Endothelial cell of umbilical vein (primary cell): ENCODE results near the gene MVB12B. TPM values are rescaled to one million over a fixed set of nuclear protein-coding genes. Genes with fewer than 3 reads are reported as not detected.

ENCODE experiments used
- BruUV-seq: library from RNA; stranded (reverse); fragments of 400-500 nt; replicated peaks from 2 replicates; lab custom pipeline; 2021; lab: Mats Ljungman, UMichigan
- CTCF ChIA-PET: fragments of 300-600, 350-600 bp; sonication (Branson Sonifier 250); formaldehyde crosslinking; loops from one replicate; lab custom pipeline; 2021; ENCODE audit warnings: antibody characterized with exemption, inconsistent platforms; lab: Charles Lee
- POLR2A ChIA-PET: fragments of 300-600, 350-600 bp; sonication (Branson Sonifier 250); formaldehyde crosslinking; loops from one replicate; lab custom pipeline; 2021; ENCODE audit warnings: antibody characterized with exemption, inconsistent platforms; lab: Charles Lee
- DNase-seq: peaks from one replicate; pipeline ENCODE4 v3.0.0-alpha.2; 2011; ENCODE audit warnings: low read depth, low spot score
- FAIRE-seq: peaks from 2 replicates; lab custom pipeline; 2011; peaks lifted over from hg19 to GRCh38; lab: Jason Lieb, UNC
- H2AFZ ChIP-seq: 2 replicates; pipeline ENCODE4 v1.6.0; 2012; ENCODE audit warnings: low read depth, low read length, control low read depth, inconsistent platforms
- H3K27ac ChIP-seq: 2 replicates; pipeline ENCODE4 v1.5.1; 2011; ENCODE audit warnings: low read depth, mild to moderate bottlenecking, control low read depth, low read length, moderate library complexity; ENCODE audit not compliant: insufficient read depth
- H3K27me3 ChIP-seq, 2 experiments: 2 replicates each; pipeline versions ENCODE4 v1.6.0 to v1.6.1; 2011; ENCODE audit warnings: low read length in 2 of 2, mixed read lengths in 1 of 2; ENCODE audit not compliant: control insufficient read depth in 2 of 2, insufficient read depth in 2 of 2
- H3K36me3 ChIP-seq, 2 experiments: 2 replicates in 1 of 2; 3 replicates in 1 of 2; pipeline ENCODE4 v1.5.1; 2011; ENCODE audit warnings: low read length in 2 of 2, mild to moderate bottlenecking in 1 of 2, moderate library complexity in 1 of 2; ENCODE audit not compliant: control insufficient read depth in 2 of 2, insufficient read depth in 2 of 2; ENCODE audit errors: extremely low read depth in 1 of 2
- H3K4me1 ChIP-seq: 3 replicates; pipeline ENCODE4 v1.5.1; 2011; ENCODE audit warnings: mild to moderate bottlenecking, low read length; ENCODE audit not compliant: control insufficient read depth, insufficient read depth; ENCODE audit errors: extremely low read depth
- H3K4me2 ChIP-seq: 2 replicates; pipeline ENCODE4 v1.6.1; 2011; ENCODE audit warnings: low read length, control low read depth, mixed read lengths; ENCODE audit not compliant: insufficient read depth
- H3K4me3 ChIP-seq, 3 experiments: fragments of 200-600 bp in 1 of 3; sonication (generic), shearing (Covaris generic) in 1 of 3; replicated peaks in 1 of 3; 2 replicates each; pipeline ENCODE4 v1.5.1; 2011 to 2016; ENCODE audit warnings: control low read depth in 3 of 3, low read length in 3 of 3, mild to moderate bottlenecking in 2 of 3, inconsistent platforms in 1 of 3, low read depth in 1 of 3, moderate library complexity in 1 of 3; ENCODE audit not compliant: insufficient read depth in 1 of 3
- H3K79me2 ChIP-seq: 2 replicates; pipeline ENCODE4 v1.6.0; 2012; ENCODE audit warnings: low read length, inconsistent platforms; ENCODE audit not compliant: control insufficient read depth, insufficient read depth
- H3K9ac ChIP-seq: replicated peaks from 2 replicates; pipeline ENCODE3; 2011; ENCODE audit warnings: low read length, control low read depth; ENCODE audit not compliant: insufficient read depth; ENCODE audit errors: extremely low read depth
- H3K9me1 ChIP-seq: replicated peaks from 3 replicates; pipeline ENCODE4 v1.6.0; 2011; ENCODE audit warnings: mild to moderate bottlenecking, low read length; ENCODE audit not compliant: control insufficient read depth, insufficient read depth; ENCODE audit errors: extremely low read depth
- H3K9me3 ChIP-seq: replicated peaks from 2 replicates; pipeline ENCODE4 v1.5.1; 2012; ENCODE audit warnings: low read length, inconsistent platforms; ENCODE audit not compliant: control insufficient read depth, insufficient read depth
- H4K20me1 ChIP-seq: replicated peaks from 2 replicates; pipeline ENCODE3; 2011; ENCODE audit warnings: mild to moderate bottlenecking, low read length; ENCODE audit not compliant: control insufficient read depth, insufficient read depth; ENCODE audit errors: extremely low read depth
- CTCF ChIP-seq, 2 donors: IDR thresholded peaks; 1 replicate in 1 of 2; 2 replicates in 1 of 2; pipeline ENCODE4 v1.5.1; 2011; ENCODE audit warnings: low read length in 2 of 2, mild to moderate bottlenecking in 2 of 2, moderate library complexity in 2 of 2, control low read depth in 1 of 2, inconsistent platforms in 1 of 2, low read depth in 1 of 2; ENCODE audit not compliant: insufficient read depth in 1 of 2; ENCODE audit errors: extremely low read depth in 1 of 2
- EZH2 ChIP-seq: IDR thresholded peaks from 2 replicates; pipeline ENCODE4 v1.6.1; 2012; ENCODE audit warnings: borderline replicate concordance, low read depth, mild to moderate bottlenecking, moderate library complexity, low read length, inconsistent platforms; ENCODE audit not compliant: severe bottlenecking
- FOS ChIP-seq: IDR thresholded peaks from 2 replicates; pipeline ENCODE4 v1.6.1; 2011; ENCODE audit warnings: mild to moderate bottlenecking, low read length, moderate library complexity, borderline replicate concordance; ENCODE audit not compliant: insufficient read depth
- GATA2 ChIP-seq: IDR thresholded peaks from 2 replicates; pipeline ENCODE4 v1.7.0; 2011; ENCODE audit warnings: low read depth, mild to moderate bottlenecking, moderate library complexity, mixed read lengths, low read length; ENCODE audit not compliant: insufficient read length, insufficient read depth
- JUN ChIP-seq: IDR thresholded peaks from 2 replicates; pipeline ENCODE4 v1.6.1; 2011; ENCODE audit warnings: borderline replicate concordance, low read depth; ENCODE audit not compliant: insufficient read length, insufficient read depth
- MAX ChIP-seq: IDR thresholded peaks from 2 replicates; pipeline ENCODE4 v1.6.1; 2011; ENCODE audit not compliant: insufficient read depth, insufficient read length
- MYC ChIP-seq: IDR thresholded peaks from one replicate; pipeline ENCODE4 v1.6.1; 2011; ENCODE audit warnings: mild to moderate bottlenecking, low read depth, low read length
- POLR2A ChIP-seq: IDR thresholded peaks from 2 replicates; pipeline ENCODE4 v1.6.1; 2012; ENCODE audit warnings: low read depth, mild to moderate bottlenecking, control low read depth, low read length
- POLR2AphosphoS5 ChIP-seq: IDR thresholded peaks from 2 replicates; pipeline ENCODE4 v1.6.1; 2012; ENCODE audit warnings: low read depth, mild to moderate bottlenecking, control low read depth, low read length, moderate library complexity; ENCODE audit not compliant: insufficient read depth
- dilution Hi-C: fragments of 300-500 bp; cut with MboI; formaldehyde crosslinking; loops from one replicate; pipeline ENCODE4 v1.15.0; 2019; ENCODE audit warnings: low sequenced_read_pairs; ENCODE audit not compliant: extremely low pct_ligation_motif_present
- intact Hi-C: fragments of 100-400 bp; cut with micrococcal nuclease; formaldehyde crosslinking; loops from one replicate; pipeline ENCODE4 v1.10.0; 2022
- polyA plus RNA-seq, 4 experiments: library from polyadenylated mRNA; depleted of rRNA in 3 of 4; stranded (reverse) in 3 of 4; unstranded in 1 of 4; fragments of >200 nt; gene quantifications; 2 replicates each; pipeline versions ENCODE4 v1.2.1 to v1.2.3, GENCODE V29; 2011 to 2012; ENCODE audit warnings: missing spikeins in 1 of 4
- total RNA-seq: library from RNA; stranded (reverse); gene quantifications from 2 replicates; pipeline ENCODE4 v1.2.3, GENCODE V29; 2021

The MVB12B gene
- total and polyA plus RNA-seq, 2 donors (not counting 3 experiments of a cell fraction or from before 2014, with no cell fraction given): 6.6 to 17.3 TPM

GRCh38 chr9:126373241-126373640 is 46.6 kb downstream of the MVB12B start:
- dilution Hi-C loops: no loop called here
- peak; percentile 96 for FAIRE-seq
- peak; percentile 90 for DNase-seq

More at GRCh38 chr9:126373241-126373640, 46.6 kb downstream of the MVB12B start:
- no peak for TF ChIP-seq CTCF (IDR thresholded peaks at IDR 0.05; ENCODE audit: extremely low read depth in 1 of 2, insufficient read depth in 1 of 2, low read depth in 1 of 2, low read length in 2 of 2)
- peak; percentile 85 for TF ChIP-seq POLR2AphosphoS5
- peak; percentile 58 for TF ChIP-seq GATA2
- TF ChIP-seq MYC: peak; percentile 49
- peak; percentile 58 for TF ChIP-seq FOS
- peak; percentile 60 for TF ChIP-seq JUN
- TF ChIP-seq POLR2A: peak; percentile 55
- TF ChIP-seq EZH2: no peak
- no peak for TF ChIP-seq MAX
- no peaks in the 10 kb centered on the region for H3K9me1 ChIP-seq
- POLR2A ChIA-PET: no interaction called here
- no peaks in the 10 kb centered on the region for H3K79me2 ChIP-seq
- H3K4me3 ChIP-seq: no peak overlapping the region
- peak overlapping the region; percentile 94 for H3K27ac ChIP-seq
- intact Hi-C loops: loop anchor here (1.0 to 10.0 kb wide), 3 partner anchors 13 to 698 kb away; no protein-coding TSS in a partner anchor
- no peaks in the 10 kb centered on the region for H3K27me3 ChIP-seq
- H3K9me3 ChIP-seq: no peaks in the 10 kb centered on the region
- H2AFZ ChIP-seq: no peak overlapping the region
- H4K20me1 ChIP-seq: no peaks in the 10 kb centered on the region
- H3K4me2 ChIP-seq: peak overlapping the region; percentile 70
- peaks cover 47% of the 10 kb centered on the region for H3K4me1 ChIP-seq
- H3K36me3 ChIP-seq: no peaks in the 10 kb centered on the region
- peak overlapping the region; percentile 44 for H3K9ac ChIP-seq
- no TSS peak for BruUV-seq
- CTCF ChIA-PET: interaction anchor here (0.6 to 7.3 kb wide), 8 partner anchors 13 to 71 kb away, joined by 3 to 46 read pairs (median 4); partner anchors contain the start of gene MVB12B
